ENCODE data around the gene ZBTB20. TPM values are rescaled to one million over a fixed set of nuclear protein-coding genes. Genes with fewer than 3 reads are reported as not detected.
A peak's percentile ranks its signal among the peaks of the same experiment; 100 is the strongest.

ZBTB20 gene
- total RNA-seq, 6 experiments from 2014 or later, result 36.7 to 59.4 (median 46.7) TPM

- intact Hi-C loops (cut with DNase I), result no loop called here
- no peaks in the 10 kb centered on the region for H3K4me1 ChIP-seq
- no peak for DNase-seq
- no peak for TF ChIP-seq POLR2A (IDR thresholded peaks at IDR 0.05)
- no peak for TF ChIP-seq CTCF (IDR thresholded peaks at IDR 0.05)
- WGBS (ENCODE audit: insufficient coverage, low coverage, low lambda C conversion rate, missing lambda C conversion rate), result 46% methylated on average over 3 of the region's 3 CpGs
- H3K27ac ChIP-seq, result peak overlapping the region in 1 of 3 donors; percentile 75
- no peak overlapping the region for H3K4me3 ChIP-seq
- peak; percentile 82 to 98 (median 82) for ATAC-seq
- H3K9me3 ChIP-seq, result no peaks in the 10 kb centered on the region
- H3K36me3 ChIP-seq, result no peaks in the 10 kb centered on the region
- no peaks in the 10 kb centered on the region for H3K27me3 ChIP-seq
Measured at GRCh38 chr3:115077501-115078250, 69.4 kb downstream of the ZBTB20 start.

GRCh38 chr3:115074502-115074901, 72.6 kb downstream of the ZBTB20 start:
- Histone ChIP-seq H3K9me3 (no peaks in the 10 kb centered on the region), H3K27me3 (no peaks in the 10 kb centered on the region), H3K4me1 (no peaks in the 10 kb centered on the region), H3K27ac (no peak overlapping the region), H3K36me3 (no peaks in the 10 kb centered on the region), H3K4me3 (no peak overlapping the region)
- ATAC-seq, result peak in 1 of 4 donors; percentile 12
- TF ChIP-seq POLR2A (IDR thresholded peaks at IDR 0.05), result no peak
- TF ChIP-seq CTCF (IDR thresholded peaks at IDR 0.05), result no peak
- intact Hi-C loops (cut with DNase I), result no loop called here
- DNase-seq, result no peak

- Histone ChIP-seq H3K27me3 (no peaks in the 10 kb centered on the region), H3K4me3 (no peak overlapping the region), H3K36me3 (no peaks in the 10 kb centered on the region), H3K9me3 (no peaks in the 10 kb centered on the region), H3K4me1 (no peaks in the 10 kb centered on the region), H3K27ac (no peak overlapping the region)
- DNase-seq, result no peak
- ATAC-seq, result peak in 1 of 4 donors; percentile 72
- no peak for TF ChIP-seq POLR2A (IDR thresholded peaks at IDR 0.05)
- intact Hi-C loops (cut with DNase I), result no loop called here
- WGBS (ENCODE audit: insufficient coverage, low coverage, low lambda C conversion rate, missing lambda C conversion rate), result 63% methylated on average over 5 of the region's 6 CpGs
Measured at GRCh38 chr3:115072265-115073021, 74.6 kb downstream of the ZBTB20 start.

- no peaks in the 10 kb centered on the region for H3K36me3 ChIP-seq
- no peaks in the 10 kb centered on the region for H3K9me3 ChIP-seq
- TF ChIP-seq CTCF (IDR thresholded peaks at IDR 0.05) (no peak), POLR2A (IDR thresholded peaks at IDR 0.05) (no peak)
- DNase-seq (no peak), ATAC-seq (peak in 1 of 4 donors; percentile 25)
- no peaks in the 10 kb centered on the region for H3K4me1 ChIP-seq
- H3K4me3 ChIP-seq, result no peak overlapping the region
- no peak overlapping the region for H3K27ac ChIP-seq
- intact Hi-C loops (cut with DNase I), result no loop called here
- WGBS (ENCODE audit: insufficient coverage, low coverage, low lambda C conversion rate, missing lambda C conversion rate), result 82% methylated on average over 5 of the region's 5 CpGs
- no peaks in the 10 kb centered on the region for H3K27me3 ChIP-seq
Measured at GRCh38 chr3:115071601-115072000, 75.5 kb downstream of the ZBTB20 start.

DNA sequence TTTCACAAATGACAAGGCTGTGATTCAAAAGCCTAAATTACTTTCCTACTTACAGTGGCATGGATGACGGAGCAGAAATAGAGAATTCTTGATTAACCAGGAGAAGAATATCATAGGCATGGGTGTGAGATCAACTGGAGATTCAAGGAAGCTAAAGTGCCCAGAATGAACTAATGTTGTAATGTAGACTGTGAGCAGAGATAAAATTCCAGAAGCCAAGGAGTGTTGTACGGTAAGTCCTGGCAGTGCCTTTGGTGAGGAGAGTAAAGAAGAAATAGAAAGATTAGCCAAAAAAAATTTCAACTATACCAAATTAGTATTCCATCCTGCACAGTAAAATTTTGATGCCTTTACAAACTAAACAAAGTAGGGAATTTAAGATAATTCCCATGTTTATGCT, 75.9 kb downstream of the ZBTB20 start:
- no peak overlapping the region for H3K27ac ChIP-seq
- WGBS (ENCODE audit: insufficient coverage, low coverage, low lambda C conversion rate, missing lambda C conversion rate), result 92% methylated on average over 2 of the region's 2 CpGs
- no peaks in the 10 kb centered on the region for H3K9me3 ChIP-seq
- no peaks in the 10 kb centered on the region for H3K27me3 ChIP-seq
- ATAC-seq (no peak), DNase-seq (no peak)
- TF ChIP-seq CTCF (IDR thresholded peaks at IDR 0.05) (no peak), POLR2A (IDR thresholded peaks at IDR 0.05) (no peak)
- no peaks in the 10 kb centered on the region for H3K4me1 ChIP-seq
- no peaks in the 10 kb centered on the region for H3K36me3 ChIP-seq
- intact Hi-C loops (cut with DNase I), result no loop called here
- H3K4me3 ChIP-seq, result no peak overlapping the region

Data from right lobe of liver (tissue), 6 donors.